Activated CD4-positive, alpha-beta T cell treated with anti-CD3 and anti-CD28 coated beads, Interleukin-2, Interleukin-6, amounts not matched to agents 100 ng/mL and 50 ng/mL, durations not matched to agents 16 hours and 8 hours (primary cell): ENCODE measurements around the gene MFNG.

Source experiments
- DNase-seq: peaks from one replicate; pipeline ENCODE4 v3.0.0-alpha.2; 2020

MFNG gene

DNA sequence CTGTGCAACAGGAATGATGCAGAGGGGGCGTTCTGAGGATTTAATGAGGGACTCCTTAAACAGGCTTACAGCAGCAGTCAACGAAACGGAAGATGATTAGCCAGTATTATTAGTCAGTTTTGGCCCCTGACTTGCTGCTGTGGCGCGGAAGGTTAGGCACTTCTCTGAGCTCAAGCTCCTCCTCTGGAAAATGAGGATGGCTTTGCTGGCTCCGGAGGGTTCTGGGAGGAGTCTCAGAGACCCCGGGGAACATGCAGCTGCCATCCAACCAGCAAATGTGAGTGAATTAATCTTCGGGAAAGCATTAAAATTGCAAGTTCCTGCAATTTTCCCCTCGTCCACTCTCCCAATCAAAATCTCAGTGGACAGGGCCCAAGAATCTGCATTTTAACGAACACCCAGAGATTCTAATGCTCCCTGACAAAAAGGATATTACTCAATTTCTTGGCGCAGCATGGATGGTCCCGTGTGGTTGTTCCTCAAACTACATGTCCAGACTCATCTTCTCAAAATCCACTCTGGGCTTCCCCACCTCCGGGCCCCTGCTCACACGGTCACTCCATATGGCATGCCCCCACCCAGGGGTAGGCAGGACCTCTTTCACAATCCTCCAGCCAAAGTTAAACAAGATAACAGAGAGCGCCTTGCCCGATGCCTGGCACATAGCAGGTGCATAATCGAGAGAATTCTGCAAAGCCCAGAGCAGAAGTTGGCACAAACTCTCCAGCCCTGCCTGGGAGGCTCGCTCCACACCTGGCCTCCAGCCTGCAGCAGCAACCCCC, 65.3 kb downstream of the MFNG start:
- no peak for DNase-seq

DNA sequence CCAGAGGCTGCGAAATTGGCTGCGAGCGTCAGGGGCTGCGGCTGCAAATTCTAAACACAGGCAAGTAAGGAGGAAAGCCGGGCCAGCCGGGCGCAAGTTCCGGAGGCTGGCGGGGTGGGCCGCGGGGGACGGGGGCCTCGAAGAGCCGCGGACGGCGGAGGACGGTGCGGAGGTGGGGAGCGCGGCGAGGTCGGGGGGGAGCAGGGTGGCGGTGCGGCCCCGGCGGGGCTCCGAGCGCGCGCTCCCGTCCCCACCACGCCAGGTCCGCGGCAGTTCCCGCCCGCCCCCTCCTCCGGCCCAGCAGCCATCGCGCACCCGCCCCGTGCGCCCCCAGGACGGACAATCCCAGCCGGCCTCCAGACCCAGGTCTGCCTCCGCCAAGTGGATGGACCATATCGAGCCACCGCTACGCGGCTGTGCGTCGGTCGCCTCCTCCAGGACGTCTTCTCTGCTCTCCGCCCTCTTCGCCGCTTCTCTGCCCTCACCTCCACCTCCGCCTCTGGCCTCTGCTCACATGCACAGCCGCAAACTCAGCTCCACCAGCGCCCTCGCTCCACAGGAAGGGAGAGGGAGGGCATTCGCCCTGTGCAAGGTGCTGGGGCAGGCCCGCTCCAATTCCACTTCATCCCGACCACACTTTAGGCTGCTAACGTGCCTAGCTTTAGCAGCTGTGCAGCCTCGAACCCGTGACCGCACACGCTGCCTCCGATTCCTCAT, 66.1 kb downstream of the MFNG start:
- peak; percentile 50 for DNase-seq

- no peak for DNase-seq
These were observed 66.7 kb downstream of the MFNG start for GRCh38 chr22:37419370-37419968.
